WTC11 (cell line): ENCODE results near the gene TNS3. TPM values are rescaled to one million over a fixed set of nuclear protein-coding genes. Genes with fewer than 3 reads are reported as not detected.

Experiments
- ATAC-seq: fragments of 200-7000 bp; cut with Tn5 transposase; 2 replicates; pipeline ENCODE4 v1.10.0; 2021; ENCODE audit warnings: mild to moderate bottlenecking, moderate library complexity
- CTCF ChIA-PET: fragments of 300-600 bp; sonication (Branson Sonifier 250); formaldehyde crosslinking; loops from one replicate; lab custom pipeline; 2021; ENCODE audit warnings: antibody characterized with exemption; lab: Charles Lee
- POLR2A ChIA-PET: fragments of 350-600 bp; sonication (Branson Sonifier 250); formaldehyde crosslinking; loops from one replicate; lab custom pipeline; 2021; ENCODE audit warnings: antibody characterized with exemption; lab: Charles Lee
- DNase-seq: peaks from one replicate; pipeline ENCODE4 v3.0.0; 2021; ENCODE audit warnings: low spot score
- H3K27ac Mint-ChIP-seq: 2 replicates; pipeline ENCODE4 v1.8.0; 2021; ENCODE audit warnings: mixed read lengths
- H3K27me3 Mint-ChIP-seq: 2 replicates; pipeline ENCODE4 v1.8.0; 2021; ENCODE audit warnings: low read depth, mild to moderate bottlenecking, moderate library complexity, mixed read lengths
- H3K36me3 Mint-ChIP-seq: 2 replicates; pipeline ENCODE4 v1.8.0; 2021; ENCODE audit warnings: mixed read lengths
- H3K4me1 Mint-ChIP-seq: 2 replicates; pipeline ENCODE4 v1.8.0; 2022; ENCODE audit warnings: mixed read lengths
- H3K4me3 Mint-ChIP-seq: 2 replicates; pipeline ENCODE4 v1.8.0; 2021; ENCODE audit warnings: mild to moderate bottlenecking, moderate library complexity, mixed read lengths
- H3K9me3 Mint-ChIP-seq: 2 replicates; pipeline ENCODE4 v1.8.0; 2021; ENCODE audit warnings: mixed read lengths
- ELF4 ChIP-seq: sonication (generic); formaldehyde crosslinking; IDR thresholded peaks from 2 replicates; pipeline ENCODE4 v1.8.1; 2022; ENCODE audit warnings: low read depth, mild to moderate bottlenecking, moderate library complexity, missing genetic modification reagents
- ESRRA ChIP-seq: sonication (generic); formaldehyde crosslinking; IDR thresholded peaks from 2 replicates; pipeline ENCODE4 v1.8.1; 2022; ENCODE audit warnings: mild to moderate bottlenecking, missing genetic modification reagents, borderline replicate concordance
- FOXP1 ChIP-seq: sonication (generic); formaldehyde crosslinking; IDR thresholded peaks from 2 replicates; pipeline ENCODE4 v1.8.0; 2022; ENCODE audit warnings: missing genetic modification reagents, mild to moderate bottlenecking, moderate library complexity, borderline replicate concordance
- NFE2L1 ChIP-seq: sonication (generic); formaldehyde crosslinking; IDR thresholded peaks from 2 replicates; pipeline ENCODE4 v1.8.1; 2023; ENCODE audit warnings: missing genetic modification reagents
- NR1H2 ChIP-seq: sonication (generic); formaldehyde crosslinking; IDR thresholded peaks from 2 replicates; pipeline ENCODE4 v1.9.0; 2021; ENCODE audit warnings: mild to moderate bottlenecking, moderate library complexity, missing genetic modification reagents
- SMAD4 ChIP-seq: sonication (generic); formaldehyde crosslinking; IDR thresholded peaks from 2 replicates; pipeline ENCODE4 v1.8.0; 2022; ENCODE audit warnings: mild to moderate bottlenecking, missing genetic modification reagents
- ZNF232 ChIP-seq: sonication (generic); formaldehyde crosslinking; IDR thresholded peaks from 2 replicates; pipeline ENCODE4 v1.8.0; 2022; ENCODE audit warnings: mild to moderate bottlenecking, missing genetic modification reagents
- ZNF423 ChIP-seq: fragments of 250-450 bp; sonication (Bioruptor Pico); IDR thresholded peaks from 2 replicates; pipeline ENCODE4 v2.1.2; 2022; ENCODE audit warnings: mild to moderate bottlenecking, moderate library complexity
- total RNA-seq: library from RNA; stranded (reverse); gene quantifications from 3 replicates; pipeline ENCODE4 v1.2.3, GENCODE V29; 2021
- TF ChIP-seq, protein P1 (sequence below): sonication (generic); formaldehyde crosslinking; IDR thresholded peaks from 2 replicates; pipeline ENCODE4 v1.8.0; 2022; ENCODE audit warnings: mild to moderate bottlenecking, missing genetic modification reagents
- TF ChIP-seq, protein P2 (sequence below): sonication (generic); formaldehyde crosslinking; IDR thresholded peaks from 2 replicates; pipeline ENCODE4 v1.8.0; 2022; ENCODE audit warnings: mild to moderate bottlenecking, missing genetic modification reagents
- TF ChIP-seq, protein P3 (sequence below): sonication (generic); formaldehyde crosslinking; IDR thresholded peaks from 2 replicates; pipeline ENCODE4 v1.8.0; 2023; ENCODE audit warnings: missing genetic modification reagents, mild to moderate bottlenecking, borderline replicate concordance
- TF ChIP-seq, protein P4 (sequence below): fragments of 250-450 bp; sonication (Bioruptor Pico); conservative IDR thresholded peaks from 2 replicates; pipeline ENCODE4 v1.9.0; 2021; ENCODE audit warnings: mild to moderate bottlenecking
- TF ChIP-seq, protein P5 (sequence below): sonication (generic); formaldehyde crosslinking; IDR thresholded peaks from 2 replicates; pipeline ENCODE4 v1.8.0; 2023; ENCODE audit warnings: mild to moderate bottlenecking, missing genetic modification reagents
- TF ChIP-seq, protein P6 (sequence below): sonication (generic); formaldehyde crosslinking; IDR thresholded peaks from 2 replicates; pipeline ENCODE4 v1.8.1; 2023; ENCODE audit warnings: mild to moderate bottlenecking, missing genetic modification reagents, borderline replicate concordance
- TF ChIP-seq, protein P7 (sequence below): sonication (generic); formaldehyde crosslinking; IDR thresholded peaks from 2 replicates; pipeline ENCODE4 v1.8.0; 2022; ENCODE audit warnings: mild to moderate bottlenecking, missing genetic modification reagents

TNS3 gene
- total RNA-seq, 1 experiment from 2014 or later = 37.7 TPM

DNA sequence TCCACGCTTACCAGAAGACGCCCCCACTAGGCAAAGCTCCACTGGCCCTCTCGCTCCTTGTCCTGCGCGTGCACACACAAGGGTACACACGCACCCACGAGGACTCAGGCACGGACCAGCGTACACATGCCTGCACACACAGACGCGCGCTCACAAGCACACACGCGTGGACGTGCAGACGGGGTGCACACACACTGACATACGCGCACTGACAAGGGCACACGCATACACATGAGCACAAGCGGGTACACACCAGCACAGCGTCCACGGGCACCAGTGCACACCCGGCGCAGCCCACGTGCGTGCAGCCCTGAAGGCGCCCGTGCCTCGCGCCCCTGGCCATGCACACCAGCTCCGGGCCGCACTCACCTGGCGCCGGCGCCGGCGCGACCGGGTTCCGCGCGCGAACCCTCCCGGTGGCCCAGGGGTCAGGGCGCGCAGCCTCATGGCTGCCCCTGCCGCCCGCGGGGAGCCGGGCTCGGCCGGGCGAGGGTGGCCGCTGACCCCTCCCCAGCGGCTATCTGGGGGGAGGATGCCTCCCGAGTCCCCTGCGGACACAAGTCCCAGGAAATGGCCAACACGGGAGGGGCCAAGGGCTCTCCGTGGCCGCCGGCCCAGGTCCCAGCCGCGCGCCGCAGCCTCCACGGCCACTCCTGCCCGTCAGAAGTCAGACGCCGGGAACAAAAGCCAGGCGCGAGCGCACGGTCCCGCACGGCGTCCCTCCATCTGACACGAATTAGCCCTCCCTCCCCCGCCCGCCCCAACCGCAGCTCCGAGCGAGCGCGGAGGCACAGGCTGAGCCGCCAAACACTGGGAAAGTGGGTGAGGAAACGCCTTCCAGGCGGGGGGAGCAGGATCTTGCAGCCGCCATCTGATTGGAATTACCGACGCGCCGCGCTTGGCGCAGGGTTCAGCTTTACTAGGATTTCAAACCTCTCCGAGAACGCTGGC lies 45.0 kb downstream of the TNS3 start:
- H3K27me3 Mint-ChIP-seq = peaks cover 36% of the 10 kb centered on the region
- H3K4me1 Mint-ChIP-seq = peaks cover 58% of the 10 kb centered on the region
- H3K36me3 Mint-ChIP-seq = peaks cover 5% of the 10 kb centered on the region; the same call in 1 of the 2 replicates
- DNase-seq (peak; percentile 63), ATAC-seq (peak; percentile 38)
- H3K4me3 Mint-ChIP-seq = peak overlapping the region; percentile 77
- H3K9me3 Mint-ChIP-seq = no peaks in the 10 kb centered on the region
- POLR2A ChIA-PET = interaction anchor here (0.6 kb wide), 2 partner anchors 9 to 104 kb away, joined by 3 to 5 read pairs; no protein-coding TSS in a partner anchor
- H3K27ac Mint-ChIP-seq = 0 out of 2 replicates have a peak overlapping the region, but pooled peaks have one; percentile 23
- CTCF ChIA-PET = interaction anchor here (0.9 to 1.4 kb wide), 3 partner anchors 53 to 270 kb away, joined by 3 to 4 read pairs (median 3); no protein-coding TSS in a partner anchor
- TF ChIP-seq, protein P1, sequence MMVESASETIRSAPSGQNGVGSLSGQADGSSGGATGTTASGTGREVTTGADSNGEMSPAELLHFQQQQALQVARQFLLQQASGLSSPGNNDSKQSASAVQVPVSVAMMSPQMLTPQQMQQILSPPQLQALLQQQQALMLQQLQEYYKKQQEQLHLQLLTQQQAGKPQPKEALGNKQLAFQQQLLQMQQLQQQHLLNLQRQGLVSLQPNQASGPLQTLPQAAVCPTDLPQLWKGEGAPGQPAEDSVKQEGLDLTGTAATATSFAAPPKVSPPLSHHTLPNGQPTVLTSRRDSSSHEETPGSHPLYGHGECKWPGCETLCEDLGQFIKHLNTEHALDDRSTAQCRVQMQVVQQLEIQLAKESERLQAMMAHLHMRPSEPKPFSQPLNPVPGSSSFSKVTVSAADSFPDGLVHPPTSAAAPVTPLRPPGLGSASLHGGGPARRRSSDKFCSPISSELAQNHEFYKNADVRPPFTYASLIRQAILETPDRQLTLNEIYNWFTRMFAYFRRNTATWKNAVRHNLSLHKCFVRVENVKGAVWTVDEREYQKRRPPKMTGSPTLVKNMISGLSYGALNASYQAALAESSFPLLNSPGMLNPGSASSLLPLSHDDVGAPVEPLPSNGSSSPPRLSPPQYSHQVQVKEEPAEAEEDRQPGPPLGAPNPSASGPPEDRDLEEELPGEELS = peak; percentile 33; the same call in 1 of the 2 replicates
- TF ChIP-seq SMAD4 (CRISPR knock-in tag) (no peak), NR1H2 (CRISPR knock-in tag) (no peak), FOXP1 (CRISPR knock-in tag) (peak; percentile 39; the same call in 1 of the 2 replicates), NFE2L1 (0 out of 2 replicates have a peak, but pooled peaks have one; percentile 11), ESRRA (CRISPR knock-in tag) (no peak), ELF4 (CRISPR knock-in tag) (no peak), ZNF232 (no peak), ZNF423 (CRISPR knock-in tag) (no peak)
- TF ChIP-seq, protein P2, sequence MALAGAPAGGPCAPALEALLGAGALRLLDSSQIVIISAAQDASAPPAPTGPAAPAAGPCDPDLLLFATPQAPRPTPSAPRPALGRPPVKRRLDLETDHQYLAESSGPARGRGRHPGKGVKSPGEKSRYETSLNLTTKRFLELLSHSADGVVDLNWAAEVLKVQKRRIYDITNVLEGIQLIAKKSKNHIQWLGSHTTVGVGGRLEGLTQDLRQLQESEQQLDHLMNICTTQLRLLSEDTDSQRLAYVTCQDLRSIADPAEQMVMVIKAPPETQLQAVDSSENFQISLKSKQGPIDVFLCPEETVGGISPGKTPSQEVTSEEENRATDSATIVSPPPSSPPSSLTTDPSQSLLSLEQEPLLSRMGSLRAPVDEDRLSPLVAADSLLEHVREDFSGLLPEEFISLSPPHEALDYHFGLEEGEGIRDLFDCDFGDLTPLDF (CRISPR knock-in tag) = no peak
- TF ChIP-seq, protein P3, sequence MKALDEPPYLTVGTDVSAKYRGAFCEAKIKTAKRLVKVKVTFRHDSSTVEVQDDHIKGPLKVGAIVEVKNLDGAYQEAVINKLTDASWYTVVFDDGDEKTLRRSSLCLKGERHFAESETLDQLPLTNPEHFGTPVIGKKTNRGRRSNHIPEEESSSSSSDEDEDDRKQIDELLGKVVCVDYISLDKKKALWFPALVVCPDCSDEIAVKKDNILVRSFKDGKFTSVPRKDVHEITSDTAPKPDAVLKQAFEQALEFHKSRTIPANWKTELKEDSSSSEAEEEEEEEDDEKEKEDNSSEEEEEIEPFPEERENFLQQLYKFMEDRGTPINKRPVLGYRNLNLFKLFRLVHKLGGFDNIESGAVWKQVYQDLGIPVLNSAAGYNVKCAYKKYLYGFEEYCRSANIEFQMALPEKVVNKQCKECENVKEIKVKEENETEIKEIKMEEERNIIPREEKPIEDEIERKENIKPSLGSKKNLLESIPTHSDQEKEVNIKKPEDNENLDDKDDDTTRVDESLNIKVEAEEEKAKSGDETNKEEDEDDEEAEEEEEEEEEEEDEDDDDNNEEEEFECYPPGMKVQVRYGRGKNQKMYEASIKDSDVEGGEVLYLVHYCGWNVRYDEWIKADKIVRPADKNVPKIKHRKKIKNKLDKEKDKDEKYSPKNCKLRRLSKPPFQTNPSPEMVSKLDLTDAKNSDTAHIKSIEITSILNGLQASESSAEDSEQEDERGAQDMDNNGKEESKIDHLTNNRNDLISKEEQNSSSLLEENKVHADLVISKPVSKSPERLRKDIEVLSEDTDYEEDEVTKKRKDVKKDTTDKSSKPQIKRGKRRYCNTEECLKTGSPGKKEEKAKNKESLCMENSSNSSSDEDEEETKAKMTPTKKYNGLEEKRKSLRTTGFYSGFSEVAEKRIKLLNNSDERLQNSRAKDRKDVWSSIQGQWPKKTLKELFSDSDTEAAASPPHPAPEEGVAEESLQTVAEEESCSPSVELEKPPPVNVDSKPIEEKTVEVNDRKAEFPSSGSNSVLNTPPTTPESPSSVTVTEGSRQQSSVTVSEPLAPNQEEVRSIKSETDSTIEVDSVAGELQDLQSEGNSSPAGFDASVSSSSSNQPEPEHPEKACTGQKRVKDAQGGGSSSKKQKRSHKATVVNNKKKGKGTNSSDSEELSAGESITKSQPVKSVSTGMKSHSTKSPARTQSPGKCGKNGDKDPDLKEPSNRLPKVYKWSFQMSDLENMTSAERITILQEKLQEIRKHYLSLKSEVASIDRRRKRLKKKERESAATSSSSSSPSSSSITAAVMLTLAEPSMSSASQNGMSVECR (CRISPR knock-in tag) = 0 out of 2 replicates have a peak, but pooled peaks have one; percentile 35
- TF ChIP-seq, protein P4, sequence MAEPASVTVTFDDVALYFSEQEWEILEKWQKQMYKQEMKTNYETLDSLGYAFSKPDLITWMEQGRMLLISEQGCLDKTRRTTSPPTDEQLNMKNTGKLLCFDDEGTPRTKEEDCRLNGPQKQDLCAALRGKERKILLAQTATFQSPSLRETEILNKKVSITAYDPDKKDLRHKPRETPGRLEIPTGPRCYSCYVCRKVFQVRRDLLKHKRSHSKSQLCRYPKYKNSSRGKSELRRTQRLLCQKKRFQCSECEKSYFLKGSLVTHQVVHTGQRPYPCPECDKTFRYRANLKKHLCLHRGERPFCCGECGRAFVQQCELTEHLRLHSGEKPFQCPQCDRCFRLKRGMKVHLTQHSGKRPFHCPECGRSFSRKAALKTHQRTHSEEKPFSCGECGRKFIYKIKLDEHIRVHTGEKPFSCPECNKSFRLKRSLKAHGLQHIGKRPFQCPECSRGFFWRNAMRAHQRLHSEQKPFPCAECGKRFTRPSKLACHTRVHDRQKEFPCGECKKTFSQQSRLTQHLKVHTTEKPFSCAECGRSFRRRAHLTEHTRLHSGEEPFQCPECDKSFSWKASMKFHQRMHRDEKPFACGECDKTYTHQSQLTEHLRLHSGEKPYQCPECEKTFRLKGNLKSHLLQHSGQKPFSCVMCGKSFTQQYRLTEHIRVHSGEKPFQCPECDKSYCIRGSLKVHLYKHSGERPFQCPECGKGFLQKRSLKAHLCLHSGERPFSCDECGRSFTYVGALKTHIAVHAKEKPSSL (CRISPR knock-in tag) = no peak
- TF ChIP-seq, protein P5, sequence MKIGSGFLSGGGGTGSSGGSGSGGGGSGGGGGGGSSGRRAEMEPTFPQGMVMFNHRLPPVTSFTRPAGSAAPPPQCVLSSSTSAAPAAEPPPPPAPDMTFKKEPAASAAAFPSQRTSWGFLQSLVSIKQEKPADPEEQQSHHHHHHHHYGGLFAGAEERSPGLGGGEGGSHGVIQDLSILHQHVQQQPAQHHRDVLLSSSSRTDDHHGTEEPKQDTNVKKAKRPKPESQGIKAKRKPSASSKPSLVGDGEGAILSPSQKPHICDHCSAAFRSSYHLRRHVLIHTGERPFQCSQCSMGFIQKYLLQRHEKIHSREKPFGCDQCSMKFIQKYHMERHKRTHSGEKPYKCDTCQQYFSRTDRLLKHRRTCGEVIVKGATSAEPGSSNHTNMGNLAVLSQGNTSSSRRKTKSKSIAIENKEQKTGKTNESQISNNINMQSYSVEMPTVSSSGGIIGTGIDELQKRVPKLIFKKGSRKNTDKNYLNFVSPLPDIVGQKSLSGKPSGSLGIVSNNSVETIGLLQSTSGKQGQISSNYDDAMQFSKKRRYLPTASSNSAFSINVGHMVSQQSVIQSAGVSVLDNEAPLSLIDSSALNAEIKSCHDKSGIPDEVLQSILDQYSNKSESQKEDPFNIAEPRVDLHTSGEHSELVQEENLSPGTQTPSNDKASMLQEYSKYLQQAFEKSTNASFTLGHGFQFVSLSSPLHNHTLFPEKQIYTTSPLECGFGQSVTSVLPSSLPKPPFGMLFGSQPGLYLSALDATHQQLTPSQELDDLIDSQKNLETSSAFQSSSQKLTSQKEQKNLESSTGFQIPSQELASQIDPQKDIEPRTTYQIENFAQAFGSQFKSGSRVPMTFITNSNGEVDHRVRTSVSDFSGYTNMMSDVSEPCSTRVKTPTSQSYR (CRISPR knock-in tag) = no peak
- TF ChIP-seq, protein P6, sequence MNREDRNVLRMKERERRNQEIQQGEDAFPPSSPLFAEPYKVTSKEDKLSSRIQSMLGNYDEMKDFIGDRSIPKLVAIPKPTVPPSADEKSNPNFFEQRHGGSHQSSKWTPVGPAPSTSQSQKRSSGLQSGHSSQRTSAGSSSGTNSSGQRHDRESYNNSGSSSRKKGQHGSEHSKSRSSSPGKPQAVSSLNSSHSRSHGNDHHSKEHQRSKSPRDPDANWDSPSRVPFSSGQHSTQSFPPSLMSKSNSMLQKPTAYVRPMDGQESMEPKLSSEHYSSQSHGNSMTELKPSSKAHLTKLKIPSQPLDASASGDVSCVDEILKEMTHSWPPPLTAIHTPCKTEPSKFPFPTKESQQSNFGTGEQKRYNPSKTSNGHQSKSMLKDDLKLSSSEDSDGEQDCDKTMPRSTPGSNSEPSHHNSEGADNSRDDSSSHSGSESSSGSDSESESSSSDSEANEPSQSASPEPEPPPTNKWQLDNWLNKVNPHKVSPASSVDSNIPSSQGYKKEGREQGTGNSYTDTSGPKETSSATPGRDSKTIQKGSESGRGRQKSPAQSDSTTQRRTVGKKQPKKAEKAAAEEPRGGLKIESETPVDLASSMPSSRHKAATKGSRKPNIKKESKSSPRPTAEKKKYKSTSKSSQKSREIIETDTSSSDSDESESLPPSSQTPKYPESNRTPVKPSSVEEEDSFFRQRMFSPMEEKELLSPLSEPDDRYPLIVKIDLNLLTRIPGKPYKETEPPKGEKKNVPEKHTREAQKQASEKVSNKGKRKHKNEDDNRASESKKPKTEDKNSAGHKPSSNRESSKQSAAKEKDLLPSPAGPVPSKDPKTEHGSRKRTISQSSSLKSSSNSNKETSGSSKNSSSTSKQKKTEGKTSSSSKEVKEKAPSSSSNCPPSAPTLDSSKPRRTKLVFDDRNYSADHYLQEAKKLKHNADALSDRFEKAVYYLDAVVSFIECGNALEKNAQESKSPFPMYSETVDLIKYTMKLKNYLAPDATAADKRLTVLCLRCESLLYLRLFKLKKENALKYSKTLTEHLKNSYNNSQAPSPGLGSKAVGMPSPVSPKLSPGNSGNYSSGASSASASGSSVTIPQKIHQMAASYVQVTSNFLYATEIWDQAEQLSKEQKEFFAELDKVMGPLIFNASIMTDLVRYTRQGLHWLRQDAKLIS = 0 out of 2 replicates have a peak, but pooled peaks have one; percentile 24
- TF ChIP-seq, protein P7, sequence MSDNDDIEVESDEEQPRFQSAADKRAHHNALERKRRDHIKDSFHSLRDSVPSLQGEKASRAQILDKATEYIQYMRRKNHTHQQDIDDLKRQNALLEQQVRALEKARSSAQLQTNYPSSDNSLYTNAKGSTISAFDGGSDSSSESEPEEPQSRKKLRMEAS (CRISPR knock-in tag) = peak; percentile 28; the same call in 1 of the 2 replicates
